Activated naive CD4-positive, alpha-beta T cell treated with anti-CD3 and anti-CD28 coated beads, Interleukin-2, amount 50 U/mL, for 24 hours (primary cell): ENCODE results near the gene TMEM164.

Experiments
- H3K27ac Mint-ChIP-seq: one replicate; pipeline ENCODE4 v1.8.0; 2021; ENCODE audit warnings: mild to moderate bottlenecking, mixed read lengths
- H3K27me3 Mint-ChIP-seq: one replicate; pipeline ENCODE4 v1.8.0; 2021; ENCODE audit warnings: mixed read lengths
- H3K36me3 Mint-ChIP-seq: one replicate; pipeline ENCODE4 v1.8.0; 2021; ENCODE audit warnings: mixed read lengths
- H3K4me1 Mint-ChIP-seq: one replicate; pipeline ENCODE4 v1.8.0; 2021; ENCODE audit warnings: mixed read lengths
- H3K4me3 Mint-ChIP-seq: one replicate; pipeline ENCODE4 v1.8.0; 2021; ENCODE audit warnings: mild to moderate bottlenecking, mixed read lengths
- H3K9me3 Mint-ChIP-seq: one replicate; pipeline ENCODE4 v1.8.0; 2021; ENCODE audit warnings: mixed read lengths

Gene TMEM164

GRCh38 chrX:110194977-110195376 lies 192.1 kb downstream of the TMEM164 start:
- Mint-ChIP-seq H3K4me3 (no peak overlapping the region), H3K9me3 (no peaks in the 10 kb centered on the region), H3K36me3 (no peaks in the 10 kb centered on the region), H3K27me3 (no peaks in the 10 kb centered on the region), H3K27ac (no peak overlapping the region), H3K4me1 (no peaks in the 10 kb centered on the region)

GRCh38 chrX:110201799-110202198 lies 198.9 kb downstream of the TMEM164 start:
- H3K36me3 Mint-ChIP-seq: peaks cover 2% of the 10 kb centered on the region
- H3K27me3 Mint-ChIP-seq: no peaks in the 10 kb centered on the region
- no peak overlapping the region for H3K27ac Mint-ChIP-seq
- H3K9me3 Mint-ChIP-seq: no peaks in the 10 kb centered on the region
- peaks cover 4% of the 10 kb centered on the region for H3K4me1 Mint-ChIP-seq
- H3K4me3 Mint-ChIP-seq: no peak overlapping the region

GRCh38 chrX:110204986-110205385 lies 202.1 kb downstream of the TMEM164 start:
- Mint-ChIP-seq H3K9me3 (no peaks in the 10 kb centered on the region), H3K27me3 (no peaks in the 10 kb centered on the region), H3K27ac (no peak overlapping the region), H3K4me1 (peaks cover 4% of the 10 kb centered on the region), H3K4me3 (no peak overlapping the region), H3K36me3 (peaks cover 2% of the 10 kb centered on the region)

GRCh38 chrX:110208092-110208491 lies 205.2 kb downstream of the TMEM164 start:
- no peaks in the 10 kb centered on the region for H3K27me3 Mint-ChIP-seq
- no peaks in the 10 kb centered on the region for H3K9me3 Mint-ChIP-seq
- peaks cover 11% of the 10 kb centered on the region for H3K4me1 Mint-ChIP-seq
- no peak overlapping the region for H3K4me3 Mint-ChIP-seq
- H3K27ac Mint-ChIP-seq: no peak overlapping the region
- peaks cover 2% of the 10 kb centered on the region for H3K36me3 Mint-ChIP-seq

- Mint-ChIP-seq H3K4me3 (no peak overlapping the region), H3K27ac (no peak overlapping the region), H3K9me3 (no peaks in the 10 kb centered on the region), H3K36me3 (no peaks in the 10 kb centered on the region), H3K27me3 (no peaks in the 10 kb centered on the region), H3K4me1 (peaks cover 11% of the 10 kb centered on the region)
Observed at GRCh38 chrX:110210417-110211139, 207.7 kb downstream of the TMEM164 start.

- Mint-ChIP-seq H3K4me3 (no peak overlapping the region), H3K36me3 (peaks cover under 1% of the 10 kb centered on the region), H3K27ac (no peak overlapping the region), H3K27me3 (no peaks in the 10 kb centered on the region), H3K9me3 (no peaks in the 10 kb centered on the region), H3K4me1 (peaks cover 11% of the 10 kb centered on the region)
Observed at GRCh38 chrX:110211340-110211739, 208.4 kb downstream of the TMEM164 start.

GRCh38 chrX:110212299-110212698 lies 209.4 kb downstream of the TMEM164 start:
- Mint-ChIP-seq H3K27ac (no peak overlapping the region), H3K9me3 (no peaks in the 10 kb centered on the region), H3K4me3 (no peak overlapping the region), H3K4me1 (peaks cover 17% of the 10 kb centered on the region), H3K36me3 (peaks cover 1% of the 10 kb centered on the region), H3K27me3 (no peaks in the 10 kb centered on the region)

- H3K27me3 Mint-ChIP-seq: no peaks in the 10 kb centered on the region
- no peaks in the 10 kb centered on the region for H3K9me3 Mint-ChIP-seq
- H3K36me3 Mint-ChIP-seq: peaks cover 1% of the 10 kb centered on the region
Observed at GRCh38 chrX:110213183-110213582, 210.3 kb downstream of the TMEM164 start.

GRCh38 chrX:110214684-110215083 lies 211.8 kb downstream of the TMEM164 start:
- H3K9me3 Mint-ChIP-seq: no peaks in the 10 kb centered on the region
- H3K27ac Mint-ChIP-seq: no peak overlapping the region
- no peaks in the 10 kb centered on the region for H3K27me3 Mint-ChIP-seq
- H3K36me3 Mint-ChIP-seq: peaks cover 1% of the 10 kb centered on the region
- H3K4me1 Mint-ChIP-seq: peaks cover 37% of the 10 kb centered on the region
- no peak overlapping the region for H3K4me3 Mint-ChIP-seq

More at GRCh38 chrX:110213183-110213582, 210.3 kb downstream of the TMEM164 start:
- H3K4me1 Mint-ChIP-seq: peaks cover 26% of the 10 kb centered on the region
- H3K4me3 Mint-ChIP-seq: no peak overlapping the region
- H3K27ac Mint-ChIP-seq: no peak overlapping the region

- Mint-ChIP-seq H3K27me3 (no peaks in the 10 kb centered on the region), H3K4me3 (no peak overlapping the region), H3K4me1 (peaks cover 35% of the 10 kb centered on the region), H3K9me3 (no peaks in the 10 kb centered on the region), H3K27ac (no peak overlapping the region), H3K36me3 (peaks cover 1% of the 10 kb centered on the region)
Observed at GRCh38 chrX:110215411-110215810, 212.5 kb downstream of the TMEM164 start.

GRCh38 chrX:110216027-110216426 lies 213.1 kb downstream of the TMEM164 start:
- H3K9me3 Mint-ChIP-seq: no peaks in the 10 kb centered on the region

GRCh38 chrX:110218591-110218990 lies 215.7 kb downstream of the TMEM164 start:
- no peaks in the 10 kb centered on the region for H3K9me3 Mint-ChIP-seq
- no peaks in the 10 kb centered on the region for H3K27me3 Mint-ChIP-seq
- peaks cover 1% of the 10 kb centered on the region for H3K36me3 Mint-ChIP-seq
- no peak overlapping the region for H3K27ac Mint-ChIP-seq
- peaks cover 40% of the 10 kb centered on the region for H3K4me1 Mint-ChIP-seq
- no peak overlapping the region for H3K4me3 Mint-ChIP-seq

More at GRCh38 chrX:110216027-110216426, 213.1 kb downstream of the TMEM164 start:
- H3K4me1 Mint-ChIP-seq: peaks cover 33% of the 10 kb centered on the region
- peaks cover 1% of the 10 kb centered on the region for H3K36me3 Mint-ChIP-seq
- H3K27ac Mint-ChIP-seq: no peak overlapping the region
- no peak overlapping the region for H3K4me3 Mint-ChIP-seq
- no peaks in the 10 kb centered on the region for H3K27me3 Mint-ChIP-seq

- H3K27ac Mint-ChIP-seq: no peak overlapping the region
- H3K4me3 Mint-ChIP-seq: no peak overlapping the region
- peaks cover 1% of the 10 kb centered on the region for H3K36me3 Mint-ChIP-seq
- H3K9me3 Mint-ChIP-seq: no peaks in the 10 kb centered on the region
- peaks cover 45% of the 10 kb centered on the region for H3K4me1 Mint-ChIP-seq
- H3K27me3 Mint-ChIP-seq: no peaks in the 10 kb centered on the region
Observed at GRCh38 chrX:110219920-110220319, 217.0 kb downstream of the TMEM164 start.

GRCh38 chrX:110222497-110223257 lies 219.8 kb downstream of the TMEM164 start:
- Mint-ChIP-seq H3K27me3 (no peaks in the 10 kb centered on the region), H3K4me1 (peaks cover 44% of the 10 kb centered on the region), H3K27ac (no peak overlapping the region), H3K36me3 (no peaks in the 10 kb centered on the region), H3K4me3 (no peak overlapping the region), H3K9me3 (no peaks in the 10 kb centered on the region)

GRCh38 chrX:110224926-110225617 lies 222.2 kb downstream of the TMEM164 start:
- no peaks in the 10 kb centered on the region for H3K27me3 Mint-ChIP-seq
- H3K27ac Mint-ChIP-seq: no peak overlapping the region
- H3K36me3 Mint-ChIP-seq: no peaks in the 10 kb centered on the region
- H3K4me1 Mint-ChIP-seq: peaks cover 45% of the 10 kb centered on the region
- no peak overlapping the region for H3K4me3 Mint-ChIP-seq
- H3K9me3 Mint-ChIP-seq: no peaks in the 10 kb centered on the region

GRCh38 chrX:110226931-110227330 lies 224.0 kb downstream of the TMEM164 start:
- Mint-ChIP-seq H3K27ac (peak overlapping the region; percentile 84), H3K4me1 (peaks cover 47% of the 10 kb centered on the region), H3K36me3 (peaks cover 7% of the 10 kb centered on the region), H3K4me3 (peak overlapping the region; percentile 1), H3K9me3 (no peaks in the 10 kb centered on the region), H3K27me3 (no peaks in the 10 kb centered on the region)
